OCI-LY7 (cell line): ENCODE data around the gene CMTM1. TPM values are rescaled to one million over a fixed set of nuclear protein-coding genes. Genes with fewer than 3 reads are reported as not detected.
"Not testable (repeated sequence)": the region's sequence is repeated elsewhere in the genome, so short reads cannot be mapped to it uniquely, and the experiment has no call there.

Experiments used
- BruUV-seq: library from RNA; stranded (reverse); fragments of 400-500 nt; replicated peaks from 2 replicates; lab custom pipeline; 2021; lab: Mats Ljungman, UMichigan
- CTCF ChIA-PET: fragments of 300-600 bp; sonication (Branson Sonifier 250); formaldehyde crosslinking; loops from one replicate; lab custom pipeline; 2022; ENCODE audit warnings: antibody characterized with exemption; ENCODE audit not compliant: unreplicated experiment; lab: Charles Lee
- POLR2A ChIA-PET: fragments of 300-600 bp; sonication (Branson Sonifier 250); formaldehyde crosslinking; loops from one replicate; lab custom pipeline; 2022; ENCODE audit warnings: antibody characterized with exemption; lab: Charles Lee
- DNase-seq: peaks from one replicate; pipeline ENCODE4 v3.0.0-alpha.2; 2015; ENCODE audit warnings: low spot score
- H2AFZ ChIP-seq: fragments of 200-600 bp; sonication (generic), shearing (Covaris generic); 2 replicates; pipeline ENCODE4 v1.6.1; 2014; ENCODE audit warnings: mild to moderate bottlenecking, antibody characterized with exemption, low read length, moderate library complexity
- H3K27ac ChIP-seq: fragments of 200-600 bp; sonication (generic); 2 replicates; pipeline ENCODE4 v1.5.1; 2014; ENCODE audit warnings: mixed run types, low read depth, mild to moderate bottlenecking, moderate library complexity, low read length, inconsistent platforms; ENCODE audit not compliant: poor library complexity, severe bottlenecking
- H3K36me3 ChIP-seq: fragments of 200-600 bp; sonication (generic); 2 replicates; pipeline ENCODE4 v1.6.1; 2014; ENCODE audit warnings: mild to moderate bottlenecking, antibody characterized with exemption, low read length, moderate library complexity, mixed read lengths; ENCODE audit not compliant: insufficient read depth
- H3K4me1 ChIP-seq: fragments of 200-600 bp; sonication (generic); 2 replicates; pipeline ENCODE4 v1.5.1; 2014; ENCODE audit warnings: mild to moderate bottlenecking, low read length; ENCODE audit not compliant: insufficient read depth, poor library complexity, severe bottlenecking
- H3K4me2 ChIP-seq: fragments of 200-600 bp; sonication (generic); 2 replicates; pipeline ENCODE4 v1.6.1; 2014; ENCODE audit warnings: mild to moderate bottlenecking, low read length
- H3K4me3 ChIP-seq: fragments of 200-600 bp; sonication (generic); 2 replicates; pipeline ENCODE4 v1.5.1; 2014; ENCODE audit warnings: mild to moderate bottlenecking, low read depth, low read length; ENCODE audit not compliant: poor library complexity, severe bottlenecking
- H3K79me2 ChIP-seq: fragments of 200-600 bp; sonication (generic); 2 replicates; pipeline ENCODE4 v1.6.1; 2016; ENCODE audit warnings: low read depth, mild to moderate bottlenecking, low read length, moderate library complexity, mixed read lengths; ENCODE audit not compliant: insufficient read depth
- H3K9me2 ChIP-seq: fragments of 200-600 bp; sonication (generic); 2 replicates; pipeline ENCODE4 v1.6.1; 2016; ENCODE audit warnings: mild to moderate bottlenecking, low read length, mixed read lengths; ENCODE audit not compliant: insufficient read depth
- H3K9me3 ChIP-seq: fragments of 200-600 bp; sonication (generic); 2 replicates; pipeline ENCODE4 v1.6.1; 2014; ENCODE audit warnings: mild to moderate bottlenecking, mixed run types, low read length, mixed read lengths
- H4K20me1 ChIP-seq: fragments of 200-600 bp; sonication (generic); 2 replicates; pipeline ENCODE4 v1.6.1; 2014; ENCODE audit warnings: mild to moderate bottlenecking, antibody characterized with exemption, low read length, moderate library complexity, mixed read lengths; ENCODE audit not compliant: insufficient read depth
- CTCF ChIP-seq: fragments of 200-600 bp; sonication (generic); conservative IDR thresholded peaks from 2 replicates; pipeline ENCODE4 v1.5.1; 2014; ENCODE audit warnings: mild to moderate bottlenecking, antibody characterized with exemption, low read length, moderate library complexity, mixed read lengths
- EZH2phosphoT487 ChIP-seq: fragments of 200-600 bp; sonication (generic); IDR thresholded peaks from 2 replicates; pipeline ENCODE4 v1.6.1; 2018; ENCODE audit warnings: low read depth, borderline replicate concordance, mild to moderate bottlenecking, mixed run types, antibody characterized with exemption, low read length, moderate library complexity, mixed read lengths
- intact Hi-C: fragments of 100-400 bp; cut with micrococcal nuclease; formaldehyde crosslinking; loops from one replicate; pipeline ENCODE4 v1.10.0; 2022; ENCODE audit not compliant: unreplicated experiment
- total RNA-seq, 2 experiments: library from RNA; depleted of rRNA in 1 of 2; stranded (reverse); fragments of >200 nt in 1 of 2; shearing (Covaris generic) in 1 of 2; gene quantifications; 2 replicates each; pipeline ENCODE4 v1.2.3, GENCODE V29; 2014 to 2022

CMTM1 gene
- total RNA-seq, 2 experiments from 2014 or later, result 8.5 to 10.6 TPM

- H4K20me1 ChIP-seq, result no peaks in the 10 kb centered on the region
- no peak overlapping the region for H3K27ac ChIP-seq
- no peak for DNase-seq
- H3K4me1 ChIP-seq, result peaks cover 12% of the 10 kb centered on the region
- H3K36me3 ChIP-seq, result no peaks in the 10 kb centered on the region
- H3K79me2 ChIP-seq, result no peaks in the 10 kb centered on the region
- intact Hi-C loops, result no loop called here
- no peaks in the 10 kb centered on the region for H3K9me2 ChIP-seq
- ChIA-PET POLR2A (interaction anchor here (0.5 to 1.9 kb wide), 3 partner anchors 9 to 118 kb away, joined by 3 to 12 read pairs (median 3); no protein-coding TSS in a partner anchor), CTCF (no interaction called here)
- H3K9me3 ChIP-seq, result no peaks in the 10 kb centered on the region
- BruUV-seq, result no TSS peak
- H3K4me3 ChIP-seq, result no peak overlapping the region
- H3K4me2 ChIP-seq, result no peak overlapping the region
- no peak overlapping the region for H2AFZ ChIP-seq
- TF ChIP-seq EZH2phosphoT487 (no peak), CTCF (no peak)
These were observed 28.5 kb downstream of the CMTM1 start for GRCh38 chr16:66594739-66595138.

GRCh38 chr16:66596559-66596958 is 30.3 kb downstream of the CMTM1 start:
- POLR2A ChIA-PET, result interaction anchor here (0.6 kb wide), 1 partner anchor 71 kb away, joined by 3 read pairs; no protein-coding TSS in a partner anchor
- H4K20me1 ChIP-seq, DNase-seq, H3K9me2 ChIP-seq, H3K4me2 ChIP-seq, H3K27ac ChIP-seq, intact Hi-C loops, BruUV-seq, H3K4me1 ChIP-seq, H3K36me3 ChIP-seq, CTCF ChIA-PET, H2AFZ ChIP-seq, H3K4me3 ChIP-seq, H3K79me2 ChIP-seq: not testable (repeated sequence)
- H3K9me3 ChIP-seq, result peaks cover 12% of the 10 kb centered on the region; the same call in 1 of the 2 replicates

- H3K9me3 ChIP-seq, result peaks cover 15% of the 10 kb centered on the region; the same call in 1 of the 2 replicates
- intact Hi-C loops, result no loop called here
These were observed 31.0 kb downstream of the CMTM1 start for GRCh38 chr16:66596986-66597848.

More at GRCh38 chr16:66596986-66597848, 31.0 kb downstream of the CMTM1 start:
- Histone ChIP-seq H3K4me2 (no peak overlapping the region), H4K20me1 (no peaks in the 10 kb centered on the region), H3K36me3 (no peaks in the 10 kb centered on the region), H3K4me3 (no peak overlapping the region), H3K4me1 (peaks cover 7% of the 10 kb centered on the region), H3K9me2 (no peaks in the 10 kb centered on the region), H3K79me2 (no peaks in the 10 kb centered on the region), H3K27ac (no peak overlapping the region), H2AFZ (no peak overlapping the region)
- BruUV-seq, result no TSS peak
- ChIA-PET CTCF (no interaction called here), POLR2A (interaction anchor here (0.6 kb wide), 1 partner anchor 72 kb away, joined by 3 read pairs; no protein-coding TSS in a partner anchor)
- no peak for DNase-seq
- TF ChIP-seq CTCF (no peak), EZH2phosphoT487 (no peak)
